Fibroblast of the aortic adventitia (primary cell): Measurements from ENCODE around the gene NDST4. TPM values are rescaled to one million over a fixed set of nuclear protein-coding genes. Genes with fewer than 3 reads are reported as not detected.

Experiments used
- DNase-seq: peaks from one replicate; pipeline ENCODE4 v3.0.0-alpha.2; 2010; ENCODE audit warnings: low read depth
- H3K4me3 ChIP-seq: 2 replicates; pipeline ENCODE4 v1.5.1; 2011; ENCODE audit warnings: low read depth, mild to moderate bottlenecking, control low read depth, low read length, moderate library complexity
- total RNA-seq: library from RNA; depleted of rRNA; stranded (reverse); fragments of >200 nt; gene quantifications from 2 replicates; pipeline ENCODE4 v1.2.3, GENCODE V29; 2012; ENCODE audit warnings: low replicate concordance
- TF ChIP-seq, protein P1 (sequence below): IDR thresholded peaks from 2 replicates; pipeline ENCODE4 v1.5.1; 2011; ENCODE audit warnings: mild to moderate bottlenecking, low read length, control low read depth, inconsistent platforms; ENCODE audit not compliant: insufficient read depth

NDST4 gene
- total RNA-seq, 1 donor = not detected

DNA sequence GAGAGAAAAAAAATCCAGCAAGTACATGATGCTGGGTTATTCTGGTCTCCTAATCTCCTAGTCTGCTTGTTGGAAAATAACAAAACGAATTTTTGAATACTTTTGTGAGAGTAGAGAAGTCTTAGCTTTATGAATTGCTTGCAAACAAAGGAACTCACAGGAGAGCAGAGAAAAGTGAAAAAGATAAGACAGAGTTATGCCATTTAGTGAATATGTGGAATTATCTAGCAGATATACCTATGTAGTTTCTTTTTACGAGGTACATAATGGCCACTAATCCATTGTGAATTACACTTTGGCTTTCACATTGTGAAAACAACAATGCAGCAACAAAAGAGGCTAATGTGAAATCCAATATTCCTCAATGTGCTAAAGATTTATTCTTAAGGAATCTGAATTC lies 226.7 kb downstream of the NDST4 start:
- H3K4me3 ChIP-seq = no peak overlapping the region
- TF ChIP-seq, protein P1, sequence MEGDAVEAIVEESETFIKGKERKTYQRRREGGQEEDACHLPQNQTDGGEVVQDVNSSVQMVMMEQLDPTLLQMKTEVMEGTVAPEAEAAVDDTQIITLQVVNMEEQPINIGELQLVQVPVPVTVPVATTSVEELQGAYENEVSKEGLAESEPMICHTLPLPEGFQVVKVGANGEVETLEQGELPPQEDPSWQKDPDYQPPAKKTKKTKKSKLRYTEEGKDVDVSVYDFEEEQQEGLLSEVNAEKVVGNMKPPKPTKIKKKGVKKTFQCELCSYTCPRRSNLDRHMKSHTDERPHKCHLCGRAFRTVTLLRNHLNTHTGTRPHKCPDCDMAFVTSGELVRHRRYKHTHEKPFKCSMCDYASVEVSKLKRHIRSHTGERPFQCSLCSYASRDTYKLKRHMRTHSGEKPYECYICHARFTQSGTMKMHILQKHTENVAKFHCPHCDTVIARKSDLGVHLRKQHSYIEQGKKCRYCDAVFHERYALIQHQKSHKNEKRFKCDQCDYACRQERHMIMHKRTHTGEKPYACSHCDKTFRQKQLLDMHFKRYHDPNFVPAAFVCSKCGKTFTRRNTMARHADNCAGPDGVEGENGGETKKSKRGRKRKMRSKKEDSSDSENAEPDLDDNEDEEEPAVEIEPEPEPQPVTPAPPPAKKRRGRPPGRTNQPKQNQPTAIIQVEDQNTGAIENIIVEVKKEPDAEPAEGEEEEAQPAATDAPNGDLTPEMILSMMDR = no peak
- DNase-seq = no peak

DNA sequence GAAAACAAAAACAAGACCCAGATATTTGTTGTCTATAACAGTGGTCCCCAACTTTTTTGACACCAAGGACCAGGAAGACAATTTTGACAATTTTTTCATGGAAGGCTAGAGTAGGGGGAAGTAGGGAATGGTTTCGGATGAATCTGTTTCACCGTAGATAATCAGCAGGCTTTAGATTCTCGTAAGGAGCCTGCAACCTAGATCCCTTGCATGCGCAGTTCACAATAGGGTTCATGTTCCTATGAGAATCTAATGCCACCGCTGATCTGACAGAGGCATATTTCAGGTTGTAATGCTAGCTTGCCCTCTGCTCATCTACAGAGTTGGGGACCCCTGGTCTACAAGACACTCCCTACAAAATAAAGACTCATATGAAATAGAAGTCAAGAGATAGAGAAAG lies 229.8 kb downstream of the NDST4 start:
- TF ChIP-seq, protein P1 = no peak
- DNase-seq = no peak

DNA sequence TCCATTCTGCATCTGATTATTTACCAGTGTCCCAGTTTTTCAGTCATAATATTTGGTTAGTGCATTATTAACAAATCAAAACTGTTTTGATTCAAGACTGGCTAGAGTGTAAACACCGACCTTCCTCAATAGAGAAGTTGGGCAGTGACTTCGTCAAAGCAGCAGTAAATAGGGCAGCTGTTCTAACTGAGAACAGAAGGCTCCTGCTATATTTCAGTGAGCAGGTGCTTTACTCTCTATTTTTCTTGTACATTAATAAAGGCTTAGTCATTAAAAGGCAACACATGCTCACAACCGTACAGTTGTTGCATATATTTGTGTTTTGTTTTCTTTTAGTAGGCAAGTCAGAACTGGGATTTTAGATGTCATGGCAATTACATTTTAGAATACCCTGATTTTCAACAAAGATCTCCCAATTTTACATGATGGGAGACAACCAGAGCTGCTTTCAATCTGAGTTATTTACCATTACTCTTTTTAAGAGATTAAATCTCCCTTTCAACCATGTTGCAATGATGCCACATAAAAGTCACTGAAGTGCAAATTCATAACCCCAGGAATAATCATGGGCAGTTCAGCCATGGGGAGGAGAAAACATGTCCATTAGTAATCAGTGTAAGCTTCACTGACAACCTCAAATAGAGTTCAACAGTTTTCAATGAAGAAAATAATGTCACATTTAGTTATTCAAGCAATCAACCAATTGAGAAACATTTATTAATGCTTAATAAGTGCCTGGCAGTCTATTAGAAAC lies 233.3 kb downstream of the NDST4 start:
- TF ChIP-seq, protein P1 = no peak
- no peak for DNase-seq
- no peak overlapping the region for H3K4me3 ChIP-seq

More for the DNA sequence above, 229.8 kb downstream of the NDST4 start:
- no peak overlapping the region for H3K4me3 ChIP-seq

DNA sequence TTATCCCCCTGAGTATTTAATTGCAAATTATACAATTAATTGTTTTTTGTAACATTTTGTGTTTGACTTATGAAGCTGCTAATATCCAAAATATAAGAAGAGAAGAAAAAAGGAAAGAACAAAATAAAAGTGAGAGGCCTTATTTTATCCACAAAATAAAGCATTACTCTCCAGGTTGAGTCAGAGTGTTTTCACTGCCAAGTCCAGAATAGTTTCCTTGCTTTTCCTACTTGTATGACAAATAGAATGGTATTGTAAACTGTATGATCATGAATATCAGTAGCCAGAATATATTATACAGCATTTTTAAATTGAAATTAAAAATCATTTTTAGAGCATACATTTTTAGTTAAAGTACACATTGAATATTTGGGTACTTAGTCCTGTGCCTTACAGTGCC lies 237.8 kb downstream of the NDST4 start:
- DNase-seq = no peak
- TF ChIP-seq, protein P1 = no peak

DNA sequence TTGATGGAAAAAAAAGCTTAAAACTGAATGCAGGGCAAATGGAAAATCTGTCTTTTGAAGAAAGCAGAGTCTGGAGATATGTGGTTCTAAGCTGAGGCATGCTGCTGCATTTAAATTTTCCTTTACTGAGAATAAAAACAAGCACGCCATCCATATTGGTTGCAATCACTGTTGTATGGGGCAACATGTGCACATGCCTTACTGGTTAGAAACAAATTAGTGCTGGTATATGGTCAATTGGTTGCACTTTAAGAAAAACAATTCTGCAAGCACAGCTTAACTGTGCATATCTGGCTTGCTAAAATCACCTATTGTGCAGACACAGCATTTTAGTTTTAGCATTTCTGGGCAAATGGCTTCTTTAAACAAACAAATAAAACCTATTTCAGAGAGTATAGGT lies 239.1 kb downstream of the NDST4 start:
- TF ChIP-seq, protein P1 = no peak
- DNase-seq = no peak
- no peak overlapping the region for H3K4me3 ChIP-seq

More for the DNA sequence above, 237.8 kb downstream of the NDST4 start:
- H3K4me3 ChIP-seq = no peak overlapping the region

DNA sequence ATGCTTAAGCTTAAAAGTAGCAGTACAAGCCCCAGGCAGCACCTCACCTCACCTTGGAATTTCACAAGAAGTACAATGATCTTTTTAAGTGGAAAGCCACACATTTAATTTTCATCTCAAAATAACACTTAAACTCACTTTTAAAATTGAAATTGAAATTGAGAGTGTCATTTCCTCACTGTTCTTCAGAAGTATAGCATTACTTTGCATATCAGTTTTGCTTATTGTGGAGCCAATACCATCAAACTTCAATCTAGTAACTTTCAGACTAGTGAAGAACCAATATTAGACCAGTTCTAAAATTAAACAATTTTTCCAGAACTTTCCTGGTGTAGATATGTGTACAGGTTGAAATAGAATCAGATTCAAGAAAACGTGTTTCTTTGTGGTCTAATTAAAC lies 242.4 kb downstream of the NDST4 start:
- DNase-seq = no peak
- TF ChIP-seq, protein P1 = no peak
- no peak overlapping the region for H3K4me3 ChIP-seq
